Measurements from ENCODE around the gene LIMK1. TPM values are rescaled to one million over a fixed set of nuclear protein-coding genes. Genes with fewer than 3 reads are reported as not detected.
"Not testable (repeated sequence)": the region's sequence is repeated elsewhere in the genome, so short reads cannot be mapped to it uniquely, and the experiment has no call there.

LIMK1 gene
- total RNA-seq, 2 experiments from 2014 or later: 28.8 to 29.1 TPM

DNA sequence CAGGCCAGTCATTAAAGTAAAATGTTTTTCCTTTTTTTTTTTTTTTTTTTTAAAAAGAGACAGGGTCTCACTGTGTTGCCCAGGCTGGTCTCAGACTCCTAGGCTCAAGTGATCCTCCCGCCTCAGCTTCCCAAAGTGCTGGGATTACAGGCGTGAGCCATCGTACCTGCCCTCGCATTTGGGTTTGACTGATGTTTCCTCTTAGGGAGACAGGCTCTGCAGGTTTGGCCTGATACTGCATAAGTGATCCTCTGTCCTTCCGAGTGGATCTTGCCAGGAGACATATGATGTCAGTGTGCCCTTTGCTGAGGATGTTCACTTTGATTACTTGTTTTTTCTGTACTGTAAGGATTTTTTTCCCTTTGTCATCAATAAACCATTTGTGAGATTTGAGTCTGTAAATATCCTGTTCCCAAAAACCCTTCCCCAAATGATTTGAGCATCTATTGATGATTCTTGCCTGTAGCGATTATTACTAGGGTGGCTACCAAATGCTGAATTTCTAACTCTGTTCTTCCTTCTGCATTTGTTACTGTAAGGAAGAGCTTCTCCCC lies 19.7 kb downstream of the LIMK1 start:
- POLR2A ChIA-PET: no interaction called here
- CTCF ChIA-PET: interaction anchor here (0.6 kb wide), 1 partner anchor 15 kb away, joined by 3 read pairs; no protein-coding TSS in a partner anchor

DNA sequence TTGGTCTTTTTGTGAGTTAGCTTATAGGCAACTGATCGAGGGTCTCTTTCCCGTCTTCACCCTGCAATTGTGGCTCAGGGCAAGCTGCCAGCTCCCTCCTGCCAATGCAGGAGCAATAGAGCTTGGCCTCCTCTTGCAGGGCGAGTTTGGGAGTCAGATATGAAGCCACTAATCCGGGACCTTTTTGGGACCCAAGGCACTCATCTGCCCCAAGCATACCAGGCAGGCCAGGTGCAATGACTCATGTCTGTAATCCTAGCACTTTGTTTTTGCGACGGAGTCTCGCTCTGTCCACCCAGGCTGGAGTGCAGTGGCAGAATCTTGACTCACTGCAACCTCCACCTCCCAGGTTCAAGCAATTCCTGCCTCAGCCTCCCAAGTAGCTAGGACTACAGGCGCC lies 21.1 kb downstream of the LIMK1 start:
- ChIA-PET POLR2A (no interaction called here), CTCF (no interaction called here)

DNA sequence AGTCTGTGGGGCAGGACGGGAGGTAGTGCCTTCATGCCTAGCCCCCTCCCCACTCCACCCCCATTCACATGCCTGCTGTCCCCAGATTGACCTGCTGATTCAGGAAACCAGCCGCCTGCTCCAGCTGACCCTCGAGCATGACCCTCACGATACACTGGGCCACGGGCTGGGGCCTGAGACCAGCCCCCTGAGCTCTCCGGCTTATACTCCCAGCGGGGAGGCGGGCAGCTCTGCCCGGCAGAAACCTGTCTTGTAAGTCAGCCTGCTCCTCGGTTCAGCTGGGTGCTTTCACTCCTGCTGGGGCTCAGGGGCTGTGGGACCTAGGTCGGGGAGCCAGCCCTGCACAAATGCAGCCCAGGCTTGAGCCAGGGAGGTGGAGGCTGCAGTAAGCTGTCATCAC lies 22.4 kb downstream of the LIMK1 start:
- ChIA-PET POLR2A (no interaction called here), CTCF (interaction anchor here (1.4 kb wide), 1 partner anchor 38 kb away, joined by 5 read pairs; no protein-coding TSS in a partner anchor)

DNA sequence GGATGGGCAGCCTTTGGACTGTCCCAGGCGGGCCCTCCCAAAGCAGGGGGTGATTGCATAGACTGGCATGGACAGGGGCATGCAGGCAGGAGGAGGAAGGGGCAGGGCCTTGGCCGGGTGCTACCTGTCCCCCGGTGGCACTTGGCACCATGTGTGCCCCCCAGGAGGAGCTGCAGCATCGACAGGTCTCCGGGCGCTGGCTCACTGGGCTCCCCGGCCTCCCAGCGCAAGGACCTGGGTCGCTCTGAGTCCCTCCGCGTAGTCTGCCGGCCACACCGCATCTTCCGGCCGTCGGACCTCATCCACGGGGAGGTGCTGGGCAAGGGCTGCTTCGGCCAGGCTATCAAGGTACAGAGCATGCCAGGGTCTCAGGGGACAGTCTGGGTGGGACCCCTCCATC lies 23.2 kb downstream of the LIMK1 start:
- CTCF ChIA-PET: interaction anchor here (1.4 kb wide), 1 partner anchor 39 kb away, joined by 5 read pairs; no protein-coding TSS in a partner anchor
- POLR2A ChIA-PET: interaction anchor here (0.6 kb wide), 1 partner anchor 208 kb away, joined by 5 read pairs; no protein-coding TSS in a partner anchor

DNA sequence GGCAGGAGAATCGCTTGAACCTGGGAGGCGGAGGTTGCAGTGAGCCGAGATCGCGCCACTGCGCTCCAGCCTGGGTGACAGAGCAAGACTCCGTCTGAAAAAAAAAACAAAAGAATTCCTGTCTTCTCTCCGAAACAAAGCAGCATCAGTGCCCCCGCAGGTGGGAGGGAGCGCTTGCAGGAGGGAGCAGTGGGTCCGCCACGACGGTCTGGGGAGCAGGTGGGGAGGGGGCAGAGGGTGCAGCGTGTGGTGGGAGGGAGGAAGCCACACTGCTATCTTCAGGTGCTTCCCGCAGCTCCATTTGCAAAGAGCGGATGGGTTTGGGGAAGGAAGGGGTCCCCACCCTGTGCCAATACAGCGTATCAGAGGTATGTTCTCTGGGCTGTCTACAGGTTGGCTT lies 31.7 kb downstream of the LIMK1 start:
- CTCF ChIA-PET: no interaction called here
- POLR2A ChIA-PET: no interaction called here

DNA sequence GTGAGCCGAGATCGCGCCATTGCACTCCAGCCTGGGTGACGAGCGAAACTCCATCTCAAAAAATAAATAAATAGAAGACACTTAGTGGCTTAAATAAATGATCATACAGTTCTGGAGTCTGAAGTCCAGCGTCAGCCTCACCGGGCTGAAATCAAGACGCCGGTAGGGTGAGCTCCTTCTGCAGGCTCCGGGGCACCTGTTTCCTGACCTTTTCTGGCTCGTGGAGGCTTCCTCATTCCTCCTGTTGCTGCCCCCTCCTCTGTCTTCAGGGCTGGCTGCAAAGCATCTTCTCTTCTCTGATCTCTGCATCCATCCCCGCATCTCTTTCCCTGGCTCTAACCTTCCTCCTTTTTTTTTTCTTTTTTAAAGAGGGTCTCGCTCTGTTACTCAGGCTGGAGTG lies 32.8 kb downstream of the LIMK1 start:
- POLR2A ChIA-PET: no interaction called here
- CTCF ChIA-PET: interaction anchor here (0.6 kb wide), 1 partner anchor 48 kb away, joined by 3 read pairs; no protein-coding TSS in a partner anchor

DNA sequence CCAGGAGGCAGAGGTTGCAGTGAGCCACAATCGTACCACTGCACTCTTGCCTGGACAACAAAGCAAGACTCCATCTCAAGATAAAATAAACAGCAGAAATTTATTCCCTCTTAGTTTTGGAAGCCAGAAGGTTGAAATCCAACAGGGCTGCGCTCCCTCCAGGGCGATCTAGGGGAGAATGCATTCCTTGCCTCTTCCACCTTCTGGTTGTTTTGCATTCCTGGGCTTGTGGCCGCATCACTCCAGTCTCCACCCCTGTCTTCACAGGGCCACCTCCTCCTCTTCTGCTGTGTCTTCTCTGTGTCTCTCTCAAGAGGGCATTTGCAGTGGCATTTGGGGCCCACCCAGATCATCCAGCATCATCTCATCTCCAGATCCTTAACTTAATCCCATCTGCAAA lies 36.2 kb downstream of the LIMK1 start:
- POLR2A ChIA-PET: no interaction called here
- CTCF ChIA-PET: no interaction called here

DNA sequence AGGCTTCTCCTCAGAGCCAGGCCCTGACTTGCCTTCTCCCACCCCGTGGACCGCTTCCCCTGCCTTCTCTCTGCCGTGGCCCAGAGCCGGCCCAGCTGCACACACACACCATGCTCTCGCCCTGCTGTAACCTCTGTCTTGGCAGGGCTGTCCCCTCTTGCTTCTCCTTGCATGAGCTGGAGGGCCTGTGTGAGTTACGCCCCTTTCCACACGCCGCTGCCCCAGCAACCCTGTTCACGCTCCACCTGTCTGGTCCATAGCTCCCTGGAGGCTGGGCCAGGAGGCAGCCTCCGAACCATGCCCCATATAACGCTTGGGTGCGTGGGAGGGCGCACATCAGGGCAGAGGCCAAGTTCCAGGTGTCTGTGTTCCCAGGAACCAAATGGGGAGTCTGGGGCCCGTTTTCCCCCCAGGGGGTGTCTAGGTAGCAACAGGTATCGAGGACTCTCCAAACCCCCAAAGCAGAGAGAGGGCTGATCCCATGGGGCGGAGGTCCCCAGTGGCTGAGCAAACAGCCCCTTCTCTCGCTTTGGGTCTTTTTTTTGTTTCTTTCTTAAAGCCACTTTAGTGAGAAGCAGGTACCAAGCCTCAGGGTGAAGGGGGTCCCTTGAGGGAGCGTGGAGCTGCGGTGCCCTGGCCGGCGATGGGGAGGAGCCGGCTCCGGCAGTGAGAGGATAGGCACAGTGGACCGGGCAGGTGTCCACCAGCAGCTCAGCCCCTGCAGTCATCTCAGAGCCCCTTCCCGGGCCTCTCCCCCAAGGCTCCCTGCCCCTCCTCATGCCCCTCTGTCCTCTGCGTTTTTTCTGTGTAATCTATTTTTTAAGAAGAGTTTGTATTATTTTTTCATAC lies 38.0 kb downstream of the LIMK1 start:
- POLR2A ChIA-PET: no interaction called here
- CTCF ChIA-PET: no interaction called here

DNA sequence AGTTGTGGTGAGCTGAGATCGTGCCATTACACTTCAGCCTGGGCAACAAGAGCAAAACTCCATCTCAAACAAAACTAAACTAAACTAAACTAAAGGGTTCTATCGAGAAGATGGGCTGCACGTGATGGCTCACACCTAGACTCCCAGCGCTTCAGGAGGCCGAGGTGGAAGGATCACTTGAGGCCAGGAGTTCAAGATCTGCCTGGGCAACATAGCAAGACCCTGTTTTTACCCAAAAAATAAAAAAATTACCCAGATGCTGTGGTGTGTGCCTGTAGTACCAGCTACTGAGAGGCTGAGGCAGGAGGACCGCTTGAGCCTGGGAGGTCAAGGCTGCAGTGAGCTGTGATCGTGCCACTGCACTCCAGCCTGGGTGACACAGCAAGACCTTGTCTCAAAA lies 40.3 kb downstream of the LIMK1 start:
- POLR2A ChIA-PET: interaction anchor here (0.7 kb wide), 1 partner anchor 40 kb away, joined by 5 read pairs; no protein-coding TSS in a partner anchor
- CTCF ChIA-PET: not testable (repeated sequence)

DNA sequence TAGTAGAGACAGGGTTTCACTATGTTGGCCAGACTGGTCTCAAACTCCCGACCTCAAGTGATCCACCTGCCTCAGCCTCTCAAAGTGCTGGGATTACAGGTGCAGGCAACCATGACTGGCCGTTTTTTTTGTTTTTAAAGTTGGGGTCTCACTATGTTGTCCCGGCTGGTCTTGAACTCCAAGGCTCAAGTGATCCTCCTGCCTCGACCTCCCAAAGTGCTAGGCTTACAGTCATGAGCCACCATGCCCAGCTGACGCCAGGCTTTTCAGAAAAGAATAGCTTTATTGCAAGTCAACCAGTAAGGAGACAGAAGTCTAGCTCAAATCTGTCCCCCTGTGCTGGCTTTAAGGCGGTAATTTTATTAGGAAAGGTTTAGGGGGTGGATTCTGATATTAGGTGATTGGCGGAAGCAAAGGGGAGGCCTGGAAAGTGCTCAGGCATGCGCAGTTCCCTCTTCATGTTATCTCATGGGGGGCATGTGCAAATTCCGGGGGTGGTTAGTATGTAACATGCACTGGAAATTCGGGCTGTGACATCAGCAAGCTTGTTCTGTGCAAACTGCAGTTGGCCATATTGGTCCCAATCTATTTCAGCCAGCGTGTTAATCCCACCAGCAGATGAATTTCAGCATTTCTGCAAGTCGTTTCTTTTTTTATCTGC lies 42.7 kb downstream of the LIMK1 start:
- POLR2A ChIA-PET: no interaction called here
- CTCF ChIA-PET: interaction anchor here (0.5 kb wide), 1 partner anchor 59 kb away, joined by 3 read pairs; no protein-coding TSS in a partner anchor

DNA sequence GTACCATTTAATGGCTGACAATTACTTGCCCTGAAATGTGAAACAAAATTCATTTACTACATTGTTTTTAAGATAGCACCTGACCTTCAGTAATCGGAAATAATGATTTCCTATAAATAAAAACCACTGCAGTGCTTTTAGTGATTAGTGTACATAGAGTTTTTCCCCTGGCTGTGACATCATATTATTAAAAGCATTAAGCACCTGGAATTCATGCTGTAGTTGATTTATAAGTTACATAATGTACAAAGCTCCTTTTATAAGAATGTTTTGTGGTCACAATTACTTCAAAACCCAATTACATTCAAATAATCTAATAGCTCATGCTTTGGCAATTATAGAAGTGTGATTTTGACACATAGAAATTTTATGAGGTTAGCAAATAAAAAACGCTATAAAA lies 46.3 kb downstream of the LIMK1 start:
- ChIA-PET POLR2A (no interaction called here), CTCF (interaction anchor here (1.3 kb wide), 1 partner anchor 76 kb away, joined by 3 read pairs; no protein-coding TSS in a partner anchor)

DNA sequence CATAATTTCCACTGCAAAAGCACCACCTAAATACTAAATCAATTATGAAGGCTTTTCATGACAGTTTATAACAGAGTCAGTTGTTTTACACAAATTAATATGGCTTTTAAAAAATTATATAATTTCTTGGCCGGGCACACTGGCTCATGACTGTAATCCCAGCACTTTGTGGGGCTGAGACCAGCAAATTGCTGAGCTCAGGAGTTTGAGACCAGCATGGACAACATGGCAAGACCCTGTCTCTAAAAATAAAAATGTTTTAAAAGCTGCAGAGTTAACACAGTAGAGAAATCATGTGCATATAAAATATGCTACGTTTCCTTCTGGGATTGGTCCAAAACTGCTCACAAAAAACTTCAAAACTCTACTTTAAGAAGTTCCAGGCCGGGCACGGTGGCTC lies 46.9 kb downstream of the LIMK1 start:
- POLR2A ChIA-PET: no interaction called here

DNA sequence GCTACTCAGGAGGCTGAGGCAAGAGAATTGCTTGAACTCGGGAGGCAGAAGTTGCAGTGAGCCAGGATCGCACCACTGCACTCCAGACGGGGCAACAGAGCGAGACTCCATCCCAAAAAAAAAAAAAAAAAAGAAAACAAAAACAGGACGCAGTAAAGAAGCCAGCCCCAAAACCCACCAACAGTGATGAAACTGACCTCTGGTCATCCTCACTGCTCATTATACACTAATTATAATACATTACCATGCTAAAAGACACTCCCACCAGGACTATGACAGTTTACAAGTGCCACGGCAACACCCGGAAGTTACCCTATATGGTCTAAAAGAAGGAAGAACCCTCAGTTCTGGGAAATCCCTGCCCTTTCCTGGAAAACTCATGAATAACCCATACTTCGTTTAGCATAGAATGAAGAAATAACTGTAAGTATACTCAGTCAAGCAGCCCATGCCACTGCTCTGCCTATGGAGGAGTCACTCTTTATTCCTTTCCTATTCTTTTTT lies 50.6 kb downstream of the LIMK1 start:
- ChIA-PET POLR2A (no interaction called here), CTCF (interaction anchor here (0.7 kb wide), 2 partner anchors 65 to 266 kb away, joined by 3 to 4 read pairs; no protein-coding TSS in a partner anchor)

More for the DNA sequence above, 46.9 kb downstream of the LIMK1 start:
- CTCF ChIA-PET: interaction anchor here (0.6 kb wide), 1 partner anchor 2000 kb away, joined by 3 read pairs; no protein-coding TSS in a partner anchor

DNA sequence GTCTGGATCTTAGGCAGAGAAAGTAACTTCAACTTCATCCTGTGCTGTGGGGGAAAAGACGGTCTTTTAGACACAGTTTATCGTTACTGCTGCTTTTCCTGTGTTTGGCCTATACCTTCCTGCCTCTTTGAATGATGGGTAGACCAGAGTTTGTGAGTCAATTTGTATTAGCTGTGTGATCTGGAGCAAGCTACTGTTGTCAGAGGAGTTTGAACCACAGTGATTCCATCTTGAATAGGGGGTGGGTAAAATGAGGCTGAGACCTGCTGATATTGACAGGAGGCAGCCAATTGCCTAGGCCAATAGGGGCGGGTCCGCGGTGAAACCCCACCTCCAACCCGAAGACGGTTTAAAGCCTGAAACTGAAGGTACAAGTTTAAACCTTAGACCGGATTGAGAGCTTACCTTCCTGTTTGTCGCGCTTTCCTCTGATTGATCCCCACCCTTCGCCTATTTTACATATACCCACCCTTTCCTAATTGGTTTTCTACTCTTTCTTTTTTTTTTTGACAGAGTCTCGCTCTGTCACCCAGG lies 54.8 kb downstream of the LIMK1 start:
- POLR2A ChIA-PET: no interaction called here
- CTCF ChIA-PET: interaction anchor here (0.6 kb wide), 1 partner anchor 274 kb away, joined by 3 read pairs; no protein-coding TSS in a partner anchor

DNA sequence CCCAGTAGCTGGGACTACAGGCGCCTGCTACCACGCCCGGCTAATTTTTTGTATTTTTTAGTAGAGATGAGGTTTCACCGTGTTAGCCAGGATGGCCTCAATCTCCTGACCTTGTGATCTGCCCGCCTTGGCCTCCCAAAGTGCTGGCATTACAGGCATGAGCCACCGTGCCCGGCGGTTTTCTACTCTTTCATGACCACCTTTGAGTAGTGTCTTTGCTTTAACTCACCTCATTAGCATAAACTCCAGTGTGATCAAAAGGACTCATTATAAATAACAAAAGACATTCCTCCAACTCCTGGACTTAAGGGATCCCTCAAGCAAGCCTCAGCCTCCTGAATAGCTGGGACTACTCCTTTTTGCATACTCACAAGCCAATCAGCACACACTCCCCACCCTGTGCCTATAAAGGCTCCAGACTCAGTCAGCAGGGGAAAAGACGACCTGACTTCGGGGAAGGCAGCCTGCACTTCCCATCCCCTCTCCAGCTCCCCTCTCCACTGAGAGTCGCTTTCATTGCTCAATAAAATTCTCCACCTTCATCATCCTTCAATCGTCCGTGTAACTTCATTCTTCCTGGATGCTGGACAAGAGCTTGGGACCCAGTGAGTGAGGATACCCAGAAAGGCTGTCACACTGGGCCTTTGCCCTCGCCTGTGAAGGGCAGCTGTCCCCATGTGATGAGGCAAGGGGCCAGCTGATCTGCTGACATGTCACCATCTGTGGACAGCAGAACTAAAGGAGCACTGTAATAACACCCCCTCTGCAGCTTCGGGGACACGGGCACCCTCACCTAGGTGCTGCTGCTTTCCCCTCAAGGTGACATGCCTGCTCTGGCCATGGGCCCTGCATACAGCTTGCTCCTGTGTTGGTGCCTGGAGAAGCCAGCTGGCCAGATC lies 55.6 kb downstream of the LIMK1 start:
- POLR2A ChIA-PET: no interaction called here

DNA sequence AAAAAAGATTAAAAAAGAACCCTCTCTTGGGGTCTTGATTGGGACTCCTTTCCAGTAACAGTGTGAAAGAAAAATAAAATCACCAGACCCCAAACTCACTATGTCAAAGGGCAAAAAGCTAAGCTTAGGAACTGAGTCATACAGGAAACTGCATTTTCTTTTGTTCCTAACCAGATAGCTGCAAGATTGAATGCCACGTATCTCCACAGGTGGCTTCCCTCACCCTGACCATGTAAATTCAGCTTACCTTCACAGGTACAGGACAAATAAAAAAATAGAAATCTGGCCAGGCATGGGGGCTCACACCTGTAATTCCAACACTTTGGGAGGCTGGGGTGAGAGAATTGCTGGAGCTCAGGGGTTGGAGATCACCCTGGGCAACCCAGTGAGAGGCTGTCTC lies 58.1 kb downstream of the LIMK1 start:
- CTCF ChIA-PET: interaction anchor here (0.7 kb wide), 1 partner anchor 1960 kb away, joined by 3 read pairs; no protein-coding TSS in a partner anchor
- POLR2A ChIA-PET: interaction anchor here (0.6 to 0.7 kb wide), 3 partner anchors 52 to 346 kb away, joined by 3 to 7 read pairs (median 3); no protein-coding TSS in a partner anchor

More for the DNA sequence above, 55.6 kb downstream of the LIMK1 start:
- CTCF ChIA-PET: interaction anchor here (0.6 to 1.2 kb wide), 2 partner anchors 71 to 273 kb away, joined by 3 read pairs; no protein-coding TSS in a partner anchor

DNA sequence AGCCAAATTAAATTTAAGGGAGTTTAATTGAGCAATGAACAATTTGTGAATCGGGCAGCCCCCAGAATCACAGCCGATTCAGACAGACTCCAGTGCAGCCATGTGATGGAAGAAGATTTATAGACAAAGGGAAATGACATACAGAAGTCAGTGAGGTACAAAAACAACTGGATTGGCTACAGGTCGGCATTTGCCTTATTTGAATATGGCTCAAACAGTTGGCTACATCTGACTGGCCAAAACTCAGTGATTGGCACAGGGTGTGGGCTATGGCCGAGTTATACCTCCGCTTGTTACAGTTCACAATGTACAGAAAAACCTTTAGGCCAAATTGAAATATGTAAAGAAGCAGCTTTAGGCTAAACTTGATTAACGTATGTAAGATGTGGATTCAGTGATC lies 59.8 kb downstream of the LIMK1 start:
- ChIA-PET POLR2A (no interaction called here), CTCF (no interaction called here)

DNA sequence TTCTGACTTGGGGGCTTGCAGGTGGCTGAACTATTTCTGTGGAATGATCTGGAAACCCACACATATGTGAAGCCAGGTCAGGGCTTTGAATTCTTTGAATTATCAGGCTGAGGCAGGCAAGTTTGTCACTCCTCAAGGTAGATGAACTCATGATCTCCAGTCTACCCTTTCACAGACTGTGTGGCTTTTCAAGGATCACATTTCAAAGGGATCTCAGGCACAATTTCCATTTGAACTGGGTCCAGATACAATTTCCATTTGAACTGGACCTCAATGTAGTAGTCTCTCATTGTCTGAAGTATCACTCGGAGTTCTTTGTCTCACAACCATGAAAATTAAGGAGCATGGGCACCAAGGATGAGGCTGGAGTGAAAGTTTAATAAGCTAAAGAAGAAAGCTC lies 64.9 kb downstream of the LIMK1 start:
- CTCF ChIA-PET: no interaction called here
- POLR2A ChIA-PET: interaction anchor here (0.6 kb wide), 1 partner anchor 17 kb away, joined by 5 read pairs; no protein-coding TSS in a partner anchor

All from activated CD8-positive, alpha-beta memory T cell treated with anti-CD3 and anti-CD28 coated beads for 36 hours (primary cell).